CD14-positive monocyte (primary cell): ENCODE results near the gene SEC24D. TPM values are rescaled to one million over a fixed set of nuclear protein-coding genes. Genes with fewer than 3 reads are reported as not detected.
"Not testable (repeated sequence)": the region's sequence is repeated elsewhere in the genome, so short reads cannot be mapped to it uniquely, and the experiment has no call there.

ENCODE experiments used
- DNase-seq, 3 donors: peaks; one replicate each; pipeline ENCODE4 v3.0.0-alpha.2; 2011 to 2022
- H2AFZ ChIP-seq: 2 replicates; pipeline ENCODE4 v1.6.0; 2012; ENCODE audit warnings: mild to moderate bottlenecking, low read depth, low read length, inconsistent platforms; ENCODE audit not compliant: insufficient read depth, poor library complexity, severe bottlenecking
- H3K27ac ChIP-seq, 2 donors: 1 replicate in 1 of 2; 2 replicates in 1 of 2; pipeline ENCODE4 v1.5.1; 2012 to 2013; ENCODE audit warnings: low read length in 2 of 2, control low read depth in 1 of 2, inconsistent platforms in 1 of 2, low read depth in 1 of 2, mild to moderate bottlenecking in 1 of 2
- H3K27me3 ChIP-seq, 2 donors: one replicate each; pipeline versions ENCODE4 v1.6.0 to v1.6.1; 2011 to 2013; ENCODE audit warnings: low read length in 2 of 2; ENCODE audit not compliant: control insufficient read depth in 2 of 2, insufficient read depth in 2 of 2
- H3K36me3 ChIP-seq, 2 donors: replicated peaks in 1 of 2; 1 replicate in 1 of 2; 2 replicates in 1 of 2; pipeline versions ENCODE4 v1.5.1 to v1.6.1; 2012 to 2013; ENCODE audit warnings: low read length in 2 of 2, control low read depth in 1 of 2, inconsistent platforms in 1 of 2, mild to moderate bottlenecking in 1 of 2; ENCODE audit not compliant: insufficient read depth in 2 of 2, control insufficient read depth in 1 of 2
- H3K4me1 ChIP-seq, 2 donors: 1 replicate in 1 of 2; 2 replicates in 1 of 2; pipeline versions ENCODE4 v1.5.1 to v1.6.1; 2012 to 2013; ENCODE audit warnings: low read length in 2 of 2, control low read depth in 1 of 2, inconsistent platforms in 1 of 2, mild to moderate bottlenecking in 1 of 2, moderate library complexity in 1 of 2; ENCODE audit not compliant: insufficient read depth in 2 of 2, control insufficient read depth in 1 of 2
- H3K4me2 ChIP-seq: replicated peaks from 2 replicates; pipeline ENCODE3; 2012; ENCODE audit warnings: low read length, moderate library complexity, mild to moderate bottlenecking; ENCODE audit not compliant: poor library complexity, severe bottlenecking; ENCODE audit errors: extremely low read depth
- H3K4me3 ChIP-seq, 3 experiments: fragments of 200-600 bp in 1 of 3; sonication (generic) in 1 of 3; replicated peaks in 1 of 3; 1 replicate in 2 of 3; 2 replicates in 1 of 3; pipeline ENCODE4 v1.5.1; 2011 to 2013; ENCODE audit warnings: low read length in 3 of 3, mild to moderate bottlenecking in 3 of 3, control low read depth in 2 of 3, low read depth in 2 of 3, inconsistent platforms in 1 of 3, moderate library complexity in 1 of 3
- H3K79me2 ChIP-seq: 2 replicates; pipeline ENCODE4 v1.6.0; 2012; ENCODE audit warnings: mild to moderate bottlenecking, control low read depth, inconsistent platforms, low read length, moderate library complexity; ENCODE audit not compliant: insufficient read depth
- H3K9ac ChIP-seq: 2 replicates; pipeline ENCODE4 v1.6.0; 2017; ENCODE audit warnings: low read length, mild to moderate bottlenecking; ENCODE audit not compliant: insufficient read depth, poor library complexity, severe bottlenecking
- H3K9me3 ChIP-seq, 2 donors: replicated peaks in 1 of 2; 1 replicate in 1 of 2; 2 replicates in 1 of 2; pipeline versions ENCODE4 v1.5.1 to v1.6.1; 2012 to 2013; ENCODE audit warnings: low read length in 2 of 2, control low read depth in 1 of 2; ENCODE audit not compliant: control insufficient read depth in 1 of 2, insufficient read depth in 1 of 2
- H4K20me1 ChIP-seq: 2 replicates; pipeline ENCODE4 v1.6.0; 2012; ENCODE audit warnings: mild to moderate bottlenecking, low read length, control low read depth, moderate library complexity; ENCODE audit not compliant: insufficient read depth
- H3K27ac Mint-ChIP-seq, 7 donors: one replicate each; pipeline ENCODE4 v1.8.0; 2020; ENCODE audit warnings: mild to moderate bottlenecking in 7 of 7, mixed read lengths in 7 of 7, moderate library complexity in 6 of 7, inconsistent platforms in 2 of 7
- H3K27me3 Mint-ChIP-seq, 3 donors: one replicate each; pipeline ENCODE4 v1.8.0; 2021 to 2022; ENCODE audit warnings: low read depth in 3 of 3, mild to moderate bottlenecking in 3 of 3, mixed read lengths in 3 of 3, moderate library complexity in 3 of 3, inconsistent platforms in 1 of 3
- H3K36me3 Mint-ChIP-seq, 2 donors: one replicate each; pipeline ENCODE4 v1.8.0; 2020; ENCODE audit warnings: mixed read lengths in 2 of 2, inconsistent platforms in 1 of 2, mild to moderate bottlenecking in 1 of 2
- H3K4me1 Mint-ChIP-seq: one replicate; pipeline ENCODE4 v1.8.0; 2020; ENCODE audit warnings: mild to moderate bottlenecking, mixed read lengths
- H3K4me3 Mint-ChIP-seq, 2 donors: one replicate each; pipeline ENCODE4 v1.8.0; 2020; ENCODE audit warnings: mild to moderate bottlenecking in 2 of 2, mixed read lengths in 2 of 2, moderate library complexity in 1 of 2
- H3K9me3 Mint-ChIP-seq, 7 donors: one replicate each; pipeline ENCODE4 v1.8.0; 2020 to 2022; ENCODE audit warnings: mixed read lengths in 7 of 7, mild to moderate bottlenecking in 6 of 7, moderate library complexity in 6 of 7, inconsistent platforms in 2 of 7
- WGBS: methylation state at CpG from one replicate; pipeline ENCODE4 v1.1.5; 2013; ENCODE audit warnings: missing lambda C conversion rate; ENCODE audit not compliant: insufficient coverage; 5-methylcytosine and 5-hydroxymethylcytosine counted together
- intact Hi-C, 2 donors: fragments of 100-400 bp; cut with micrococcal nuclease; formaldehyde crosslinking; loops; one replicate each; pipeline versions ENCODE4 v1.15.0 to v1.15.1; 2023
- polyA plus RNA-seq, 3 donors: library from polyadenylated mRNA; depleted of rRNA in 1 of 3; unstranded in 2 of 3; stranded (reverse) in 1 of 3; fragments of 300-500 nt in 2 of 3; fragments of >200 nt in 1 of 3; fragmentation: Illumina TruSeq in 2 of 3; gene quantifications; 1 replicate in 2 of 3; 2 replicates in 1 of 3; pipeline ENCODE4 v1.2.3, GENCODE V29; 2012 to 2021
- TF ChIP-seq, protein P1 (sequence below): fragments of 200-600 bp; IDR thresholded peaks from one replicate; pipeline ENCODE4 v1.8.0; 2022; ENCODE audit warnings: antibody characterized with exemption, mild to moderate bottlenecking

The SEC24D gene
- polyA plus RNA-seq, 3 donors = 16.8 to 31.3 (median 22.6) TPM

DNA sequence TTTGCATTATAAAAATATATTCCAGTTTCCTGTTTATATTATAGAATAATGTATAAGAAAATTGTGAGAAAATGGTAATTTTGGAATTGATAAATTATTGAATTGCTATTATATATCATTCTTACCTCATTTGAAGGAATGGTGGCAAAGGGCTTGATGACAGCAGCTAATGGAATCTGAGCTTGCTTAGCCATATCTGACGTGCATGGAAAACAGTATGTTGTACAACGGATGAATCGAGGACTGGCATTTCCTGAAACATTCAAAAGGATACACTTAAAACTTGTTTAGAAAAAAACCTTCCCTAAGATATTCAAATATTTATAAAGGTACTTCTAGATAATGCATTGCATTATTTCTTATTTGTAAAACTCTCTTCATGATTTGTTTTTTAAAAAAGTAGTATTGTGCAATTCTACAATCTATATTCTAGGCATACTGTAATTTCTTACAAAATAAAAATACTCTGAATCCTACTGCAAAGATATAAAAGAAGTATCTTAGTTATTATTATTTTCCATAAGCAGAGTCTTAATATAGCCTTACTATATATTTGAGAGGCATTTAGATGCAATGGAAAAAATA, 38.3 kb downstream of the SEC24D start:
- Histone ChIP-seq H3K36me3 (peaks cover 76 to 99% of the 10 kb centered on the region in 2 donors), H3K9me3 (no peaks in the 10 kb centered on the region), H3K4me1 (no peaks in the 10 kb centered on the region), H3K79me2 (no peaks in the 10 kb centered on the region), H3K4me3 (no peak overlapping the region), H4K20me1 (peaks cover 6% of the 10 kb centered on the region), H3K27me3 (no peaks in the 10 kb centered on the region), H2AFZ (no peak overlapping the region), H3K4me2 (no peak overlapping the region), H3K27ac (no peak overlapping the region), H3K9ac (no peak overlapping the region)
- no peak overlapping the region for H3K4me3 Mint-ChIP-seq
- no peaks in the 10 kb centered on the region for H3K4me1 Mint-ChIP-seq
- no peak overlapping the region for H3K27ac Mint-ChIP-seq
- H3K27me3 Mint-ChIP-seq = peaks cover 0 to 2% (median 0%) of the 10 kb centered on the region in 3 donors
- TF ChIP-seq, protein P1, sequence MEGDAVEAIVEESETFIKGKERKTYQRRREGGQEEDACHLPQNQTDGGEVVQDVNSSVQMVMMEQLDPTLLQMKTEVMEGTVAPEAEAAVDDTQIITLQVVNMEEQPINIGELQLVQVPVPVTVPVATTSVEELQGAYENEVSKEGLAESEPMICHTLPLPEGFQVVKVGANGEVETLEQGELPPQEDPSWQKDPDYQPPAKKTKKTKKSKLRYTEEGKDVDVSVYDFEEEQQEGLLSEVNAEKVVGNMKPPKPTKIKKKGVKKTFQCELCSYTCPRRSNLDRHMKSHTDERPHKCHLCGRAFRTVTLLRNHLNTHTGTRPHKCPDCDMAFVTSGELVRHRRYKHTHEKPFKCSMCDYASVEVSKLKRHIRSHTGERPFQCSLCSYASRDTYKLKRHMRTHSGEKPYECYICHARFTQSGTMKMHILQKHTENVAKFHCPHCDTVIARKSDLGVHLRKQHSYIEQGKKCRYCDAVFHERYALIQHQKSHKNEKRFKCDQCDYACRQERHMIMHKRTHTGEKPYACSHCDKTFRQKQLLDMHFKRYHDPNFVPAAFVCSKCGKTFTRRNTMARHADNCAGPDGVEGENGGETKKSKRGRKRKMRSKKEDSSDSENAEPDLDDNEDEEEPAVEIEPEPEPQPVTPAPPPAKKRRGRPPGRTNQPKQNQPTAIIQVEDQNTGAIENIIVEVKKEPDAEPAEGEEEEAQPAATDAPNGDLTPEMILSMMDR = no peak
- peaks cover 0 to 2% (median 0%) of the 10 kb centered on the region in 7 donors for H3K9me3 Mint-ChIP-seq
- no CpG with 5 or more reads among the region's 3 CpGs for WGBS
- H3K36me3 Mint-ChIP-seq = peaks cover 68 to 73% of the 10 kb centered on the region in 2 donors
- DNase-seq = no peak
- intact Hi-C loops = no loop called here

DNA sequence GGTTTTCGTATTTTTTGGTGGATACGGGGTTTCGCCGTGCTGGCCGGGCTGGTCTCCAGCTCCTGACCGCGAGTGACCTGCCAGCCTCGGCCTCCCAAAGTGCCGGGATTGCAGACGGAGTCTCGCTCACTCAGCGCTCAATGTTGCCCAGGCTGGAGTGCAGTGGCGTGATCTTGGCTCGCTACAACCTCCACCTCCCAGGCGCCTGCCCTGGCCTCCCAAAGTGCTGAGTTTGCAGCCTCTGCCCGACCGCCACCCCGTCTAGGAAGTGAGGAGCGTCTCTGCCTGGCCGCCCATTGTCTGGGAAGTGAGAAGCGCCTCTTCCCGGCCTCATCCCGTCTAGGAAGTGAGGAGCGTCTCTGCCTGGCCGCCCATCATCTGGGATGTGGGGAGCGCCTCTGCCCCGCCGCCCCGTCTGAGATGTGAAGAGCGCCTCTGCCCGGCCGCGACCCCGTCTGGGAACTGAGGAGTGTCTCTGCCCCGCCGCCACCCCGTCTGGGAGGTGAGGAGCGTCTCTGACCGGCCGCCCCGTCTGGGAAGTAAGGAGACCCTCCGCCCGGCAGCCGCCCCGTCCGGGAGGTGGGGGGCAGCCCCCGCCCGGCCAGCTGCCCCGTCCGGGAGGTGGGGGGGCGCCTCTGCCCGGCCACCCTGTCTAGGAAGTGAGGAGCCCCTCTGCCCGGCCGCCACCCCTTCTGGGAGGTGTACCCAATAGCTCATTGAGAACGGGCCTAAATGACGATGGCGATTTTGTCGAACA, 44.1 kb downstream of the SEC24D start:
- intact Hi-C loops, H3K4me3 Mint-ChIP-seq, H3K27me3 Mint-ChIP-seq, H3K27ac ChIP-seq, H3K4me1 ChIP-seq, H3K9me3 Mint-ChIP-seq, H2AFZ ChIP-seq, H3K79me2 ChIP-seq, H3K27me3 ChIP-seq, H4K20me1 ChIP-seq, DNase-seq, H3K4me2 ChIP-seq, H3K4me1 Mint-ChIP-seq, H3K4me3 ChIP-seq, H3K9ac ChIP-seq, H3K9me3 ChIP-seq: not testable (repeated sequence)
- H3K27ac Mint-ChIP-seq = peak overlapping the region in 2 of 7 donors; percentile 48 to 81
- H3K36me3 Mint-ChIP-seq = peaks cover 54 to 67% of the 10 kb centered on the region in 2 donors
- peaks cover 55 to 86% of the 10 kb centered on the region in 2 donors for H3K36me3 ChIP-seq
- 93% methylated on average over 35 of the region's 58 CpGs for WGBS
